ENCODE data around the gene NIN. TPM values are rescaled to one million over a fixed set of nuclear protein-coding genes. Genes with fewer than 3 reads are reported as not detected.
"Not testable (repeated sequence)": the region's sequence is repeated elsewhere in the genome, so short reads cannot be mapped to it uniquely, and the experiment has no call there.

Gene NIN
- total RNA-seq, 1 donor from 2014 or later: 39.5 TPM

- DNase-seq (ENCODE audit: low spot score): no peak
These were observed 14.4 kb downstream of the NIN start for GRCh38 chr14:50816395-50817047.

GRCh38 chr14:50815526-50815925 lies 15.4 kb downstream of the NIN start:
- not testable (repeated sequence) for DNase-seq (ENCODE audit: low spot score)

DNA sequence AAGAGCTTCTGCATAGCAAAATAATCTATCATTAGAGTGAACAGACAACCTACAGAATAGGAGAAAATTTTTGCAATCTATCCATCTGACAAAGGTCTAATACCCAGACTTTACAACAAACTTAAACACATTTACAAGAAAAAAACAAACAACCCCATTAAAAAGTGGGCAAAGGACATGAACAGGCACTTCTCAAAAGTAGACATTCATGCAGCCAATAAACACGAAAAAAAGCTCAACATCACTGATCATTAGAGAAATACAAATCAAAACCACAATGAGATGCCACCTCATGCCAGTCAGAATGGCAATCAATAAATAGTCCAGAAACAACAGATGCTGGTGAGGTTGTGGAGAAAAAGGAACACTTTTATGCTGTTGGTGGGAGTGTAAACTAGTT lies 15.9 kb downstream of the NIN start:
- DNase-seq (ENCODE audit: low spot score): not testable (repeated sequence)

GRCh38 chr14:50814161-50814560 lies 16.8 kb downstream of the NIN start:
- no peak for DNase-seq (ENCODE audit: low spot score)

GRCh38 chr14:50813544-50813863 lies 17.5 kb downstream of the NIN start:
- DNase-seq (ENCODE audit: low spot score): no peak

GRCh38 chr14:50812856-50813543 lies 18.0 kb downstream of the NIN start:
- no peak for DNase-seq (ENCODE audit: low spot score)

DNA sequence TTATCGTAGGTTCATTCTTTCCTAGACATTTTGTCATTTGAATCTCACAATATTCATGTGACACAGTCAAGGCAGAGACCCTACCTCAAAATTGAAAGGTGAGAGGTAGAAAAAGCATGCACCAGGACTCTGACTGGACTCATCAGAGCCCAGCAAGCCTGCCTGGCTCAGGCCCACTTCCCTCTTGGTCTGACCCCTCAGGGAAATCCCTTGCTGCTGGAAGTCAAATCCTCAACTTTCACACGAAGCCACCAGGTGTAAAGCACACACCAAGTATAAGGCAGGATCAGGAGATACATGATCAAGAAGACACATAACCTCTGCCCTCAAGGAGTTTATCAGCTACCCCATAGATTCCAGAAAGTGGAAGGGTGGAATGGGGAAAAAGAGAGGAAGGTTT lies 18.8 kb downstream of the NIN start:
- no peak for DNase-seq (ENCODE audit: low spot score)

- no peak for DNase-seq (ENCODE audit: low spot score)
These were observed 22.9 kb downstream of the NIN start for GRCh38 chr14:50808053-50808452.

- DNase-seq (ENCODE audit: low spot score): no peak
These were observed 24.6 kb downstream of the NIN start for GRCh38 chr14:50806241-50806933.

GRCh38 chr14:50805396-50805795 lies 25.6 kb downstream of the NIN start:
- no peak for DNase-seq (ENCODE audit: low spot score)

GRCh38 chr14:50804181-50804721 lies 26.7 kb downstream of the NIN start:
- no peak for DNase-seq (ENCODE audit: low spot score)

GRCh38 chr14:50801706-50802105 lies 29.3 kb downstream of the NIN start:
- DNase-seq (ENCODE audit: low spot score): no peak

GRCh38 chr14:50800032-50800431 lies 30.9 kb downstream of the NIN start:
- no peak for DNase-seq (ENCODE audit: low spot score)

DNA sequence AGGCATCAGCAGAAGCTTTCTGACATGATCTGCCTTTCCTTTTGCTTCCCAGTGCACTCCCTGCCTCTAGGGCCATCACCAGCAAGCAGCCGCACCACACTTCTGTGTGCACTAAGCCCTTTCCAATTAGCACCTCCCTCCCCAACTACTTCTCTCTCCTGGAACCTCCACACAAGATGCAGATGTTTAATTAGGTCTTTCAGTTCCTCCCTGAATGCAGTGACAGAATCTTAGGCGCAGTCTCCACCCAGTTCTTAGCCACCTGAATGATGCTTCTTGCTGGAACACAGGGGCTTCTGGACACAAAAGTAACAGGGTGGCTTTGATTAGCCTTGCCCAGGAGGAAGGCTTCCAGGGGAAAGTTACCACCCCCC lies 32.9 kb downstream of the NIN start:
- no peak for DNase-seq (ENCODE audit: low spot score)

DNA sequence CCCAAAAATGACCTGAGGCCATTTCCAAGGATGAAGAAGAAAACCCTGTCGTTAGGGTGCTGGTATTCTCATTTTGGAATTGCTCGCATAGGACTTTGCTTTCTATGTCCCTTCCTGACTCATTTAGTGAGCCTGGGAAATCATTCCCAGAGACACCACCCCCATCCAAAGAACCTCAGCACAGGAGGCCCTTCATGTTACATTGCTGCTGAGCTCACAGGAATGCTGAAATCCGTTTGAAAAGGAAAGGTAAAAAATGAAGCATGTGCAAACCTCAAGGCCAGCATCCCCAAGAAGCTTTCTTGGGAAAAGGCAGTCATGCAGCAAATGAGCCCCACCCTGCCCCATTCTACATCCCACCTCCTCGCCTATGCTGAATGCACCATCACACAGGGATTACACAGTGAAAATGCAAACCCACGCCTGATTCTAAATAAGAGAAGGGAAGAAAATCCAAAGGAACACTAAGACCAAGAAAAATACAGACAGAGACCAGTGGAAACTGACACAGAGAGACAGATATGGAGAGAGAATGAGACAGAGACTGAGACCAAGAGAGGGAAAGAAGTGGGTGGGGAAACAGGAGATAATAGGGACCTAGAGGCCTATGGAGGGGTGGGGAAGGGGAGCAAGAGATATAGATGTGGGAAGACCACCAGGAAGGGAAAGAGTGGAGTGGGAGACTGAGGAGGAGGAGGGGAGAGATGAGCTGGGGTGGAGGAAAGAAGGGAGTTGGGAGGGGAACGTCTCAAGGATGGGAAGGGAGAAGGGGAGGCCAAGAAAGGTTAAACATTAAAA lies 33.5 kb downstream of the NIN start:
- no peak for DNase-seq (ENCODE audit: low spot score)

DNA sequence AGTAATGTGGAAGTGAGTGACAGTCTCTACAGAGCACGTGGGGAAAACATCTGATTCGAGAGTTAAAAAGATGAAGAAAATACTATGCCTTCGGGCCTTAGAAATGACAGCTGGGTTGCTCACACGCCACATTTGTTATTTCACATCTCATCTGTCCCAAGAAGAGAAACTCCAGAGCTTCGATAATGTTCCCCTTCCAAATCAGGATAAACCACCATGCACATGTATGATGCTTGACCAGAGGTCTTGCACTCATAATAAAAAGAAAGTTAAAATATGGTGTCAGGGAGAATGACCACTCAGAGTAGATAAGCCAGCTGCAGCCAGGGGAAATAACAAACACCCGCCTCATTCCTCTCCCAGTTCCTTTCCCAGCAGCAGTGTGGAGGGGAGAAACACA lies 34.6 kb downstream of the NIN start:
- DNase-seq (ENCODE audit: low spot score): no peak

DNA sequence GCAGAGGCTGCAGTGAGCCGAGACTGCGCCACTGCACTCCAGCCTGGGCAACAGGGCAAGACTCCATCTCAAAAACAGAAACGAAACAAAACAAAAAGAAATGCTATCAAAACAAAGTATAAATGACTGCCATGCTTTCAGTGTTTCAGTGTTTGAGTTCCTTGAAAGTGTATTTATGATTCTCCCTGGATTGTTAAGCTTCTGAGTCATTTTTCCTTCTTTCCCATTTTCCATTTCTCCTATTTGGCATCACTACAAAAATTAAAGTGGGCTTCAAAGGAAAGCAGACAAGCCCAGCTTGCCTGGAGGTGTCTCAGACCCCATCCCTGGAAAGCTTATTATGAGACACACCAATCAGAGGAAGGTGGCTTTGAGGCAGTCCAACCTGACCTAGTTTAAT lies 35.1 kb downstream of the NIN start:
- DNase-seq (ENCODE audit: low spot score): no peak

DNA sequence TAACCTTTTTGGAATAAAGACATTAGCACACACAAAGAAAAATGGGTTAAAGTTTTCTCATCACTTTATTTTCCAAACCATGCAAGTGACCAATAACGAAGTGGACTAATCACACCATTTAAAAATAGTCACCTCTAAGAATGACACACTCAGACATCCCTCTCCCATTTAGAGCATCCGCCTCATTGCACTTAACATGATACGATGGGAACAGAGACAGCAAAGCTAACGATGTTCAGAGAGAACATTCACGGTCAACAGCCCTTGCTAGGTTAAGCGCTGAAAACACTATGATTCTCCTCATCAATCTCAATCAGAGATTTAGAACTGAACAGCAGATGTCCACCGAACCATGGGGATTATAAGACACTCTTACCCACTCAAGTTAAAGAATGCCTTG lies 35.8 kb downstream of the NIN start:
- no peak for DNase-seq (ENCODE audit: low spot score)

DNA sequence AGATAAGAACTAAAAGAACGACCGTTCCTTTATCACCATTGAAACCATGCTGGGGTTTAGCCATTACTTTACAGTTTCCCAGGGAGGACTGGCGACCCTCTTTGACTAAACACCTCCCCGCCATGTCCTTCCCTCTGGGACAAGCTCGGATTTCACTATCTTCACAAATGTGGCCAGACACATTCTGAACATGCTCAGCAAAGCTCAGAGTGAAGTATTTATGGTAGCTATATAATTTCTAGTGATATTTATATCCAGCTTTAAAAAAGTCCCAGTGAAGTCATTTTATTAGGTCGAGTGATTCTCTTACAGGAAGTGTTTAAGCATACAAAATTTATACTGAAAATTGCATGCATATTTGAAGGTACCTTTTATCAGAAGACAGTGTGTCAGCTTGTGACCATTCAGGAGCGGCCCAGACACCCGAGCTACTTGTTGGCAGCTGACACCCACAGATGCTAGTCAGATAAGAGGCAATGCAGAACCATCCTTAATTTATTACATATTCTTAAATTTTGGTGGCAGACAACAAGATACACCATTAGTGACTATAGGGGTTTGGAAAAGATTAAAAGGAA lies 36.8 kb downstream of the NIN start:
- no peak for DNase-seq (ENCODE audit: low spot score)

DNA sequence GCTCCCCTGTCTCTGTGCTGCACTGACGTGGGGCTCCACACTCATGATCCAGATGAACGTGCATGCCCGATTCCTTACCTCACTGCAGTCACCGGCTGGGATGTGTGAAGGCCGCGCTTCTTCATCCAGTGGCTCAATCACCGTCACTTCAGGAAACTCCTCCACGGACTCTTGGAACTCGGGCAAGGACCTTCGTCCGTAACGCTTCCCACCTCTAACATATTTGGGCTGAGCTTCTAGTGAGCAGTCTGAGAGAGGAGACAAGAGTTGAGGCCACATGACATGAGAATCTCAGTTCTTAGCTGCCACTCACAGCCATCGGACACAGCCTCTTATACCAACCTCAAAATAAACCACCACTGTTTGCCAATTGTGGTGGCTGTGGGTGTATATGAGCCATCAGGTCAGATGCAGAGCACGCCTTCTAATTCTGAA lies 38.3 kb downstream of the NIN start:
- no peak for DNase-seq (ENCODE audit: low spot score)

GRCh38 chr14:50792051-50792477 lies 38.9 kb downstream of the NIN start:
- DNase-seq (ENCODE audit: low spot score): no peak

DNA sequence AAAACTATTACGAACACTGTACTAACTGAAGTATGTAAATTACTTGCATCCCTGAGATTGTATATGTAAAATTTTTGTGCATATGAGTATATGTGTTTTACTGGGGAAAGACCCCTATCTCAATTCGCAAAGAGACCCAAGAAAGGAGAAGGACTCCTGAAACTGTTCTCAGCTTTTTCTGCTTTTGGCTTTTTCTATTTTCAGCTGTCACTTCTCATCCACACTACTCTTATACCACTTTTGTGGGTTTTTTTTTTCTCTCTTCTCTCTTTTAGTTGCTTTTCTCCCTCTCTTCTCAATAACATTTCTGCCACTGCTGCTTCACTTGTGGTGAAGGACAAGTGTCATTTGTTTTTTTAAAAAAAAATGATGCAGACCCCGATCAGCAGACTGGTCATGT lies 39.8 kb downstream of the NIN start:
- DNase-seq (ENCODE audit: low spot score): no peak
